Subcutaneous abdominal adipose tissue (tissue), 5 donors: ENCODE measurements around the gene TATDN2.
"Not testable (repeated sequence)": the region's sequence is repeated elsewhere in the genome, so short reads cannot be mapped to it uniquely, and the experiment has no call there.

Experiments
- H3K27ac ChIP-seq: one replicate; pipeline ENCODE4 v1.7.0; 2013; ENCODE audit warnings: low read depth, mild to moderate bottlenecking, inconsistent platforms, low read length, moderate library complexity
- H3K27me3 ChIP-seq, 5 donors: one replicate each; pipeline ENCODE4 v1.7.0; 2013; ENCODE audit warnings: low read length in 5 of 5, inconsistent platforms in 1 of 5; ENCODE audit not compliant: control insufficient read depth in 5 of 5, insufficient read depth in 4 of 5
- H3K36me3 ChIP-seq, 5 donors: one replicate each; pipeline ENCODE4 v1.7.0; 2013; ENCODE audit warnings: low read length in 5 of 5; ENCODE audit not compliant: control insufficient read depth in 5 of 5, insufficient read depth in 5 of 5
- H3K4me1 ChIP-seq, 5 donors: one replicate each; pipeline ENCODE4 v1.7.0; 2013; ENCODE audit warnings: low read length in 5 of 5, mild to moderate bottlenecking in 3 of 5, moderate library complexity in 1 of 5; ENCODE audit not compliant: control insufficient read depth in 5 of 5, insufficient read depth in 5 of 5
- H3K4me3 ChIP-seq, 5 donors: one replicate each; pipeline ENCODE4 v1.7.0; 2013; ENCODE audit warnings: low read length in 5 of 5, low read depth in 1 of 5
- H3K9ac ChIP-seq, 5 donors: one replicate each; pipeline ENCODE4 v1.7.0; 2013; ENCODE audit warnings: low read length in 5 of 5, mild to moderate bottlenecking in 4 of 5, moderate library complexity in 3 of 5
- H3K9me3 ChIP-seq, 5 donors: one replicate each; pipeline ENCODE4 v1.7.0; 2013; ENCODE audit warnings: low read length in 5 of 5; ENCODE audit not compliant: control insufficient read depth in 5 of 5
- donor health status: healthy.
- donor health status: healthy.
- donor health status: healthy.
- donor health status: healthy.
- donor health status: healthy.

The TATDN2 gene

GRCh38 chr3:10251006-10251405 is 2.7 kb downstream of the TATDN2 start:
- Histone ChIP-seq H3K4me1 (peaks cover 10 to 38% (median 35%) of the 10 kb centered on the region in 5 donors), H3K9me3 (peaks cover 0 to 3% (median 0%) of the 10 kb centered on the region in 5 donors), H3K9ac (no peak overlapping the region), H3K27me3 (no peaks in the 10 kb centered on the region), H3K4me3 (no peak overlapping the region), H3K27ac (no peak overlapping the region), H3K36me3 (peaks cover 8 to 30% (median 24%) of the 10 kb centered on the region in 5 donors)

GRCh38 chr3:10253731-10254130 is 5.5 kb downstream of the TATDN2 start:
- H3K9me3 ChIP-seq: no peaks in the 10 kb centered on the region
- no peaks in the 10 kb centered on the region for H3K27me3 ChIP-seq
- H3K36me3 ChIP-seq: peaks cover 8 to 42% (median 31%) of the 10 kb centered on the region in 5 donors
- H3K9ac ChIP-seq: no peak overlapping the region
- no peak overlapping the region for H3K27ac ChIP-seq
- no peak overlapping the region for H3K4me3 ChIP-seq
- H3K4me1 ChIP-seq: peaks cover 10 to 30% (median 26%) of the 10 kb centered on the region in 5 donors

GRCh38 chr3:10255835-10256234 is 7.6 kb downstream of the TATDN2 start:
- Histone ChIP-seq H3K9ac (peak overlapping the region in 1 of 5 donors; percentile 35), H3K9me3 (no peaks in the 10 kb centered on the region), H3K4me1 (peaks cover 0 to 9% (median 5%) of the 10 kb centered on the region in 5 donors), H3K4me3 (no peak overlapping the region), H3K27me3 (no peaks in the 10 kb centered on the region), H3K27ac (no peak overlapping the region), H3K36me3 (peaks cover 12 to 59% (median 44%) of the 10 kb centered on the region in 5 donors)

- Histone ChIP-seq H3K9me3 (no peaks in the 10 kb centered on the region), H3K4me1 (peaks cover 0 to 12% (median 7%) of the 10 kb centered on the region in 5 donors), H3K27me3 (no peaks in the 10 kb centered on the region), H3K9ac (no peak overlapping the region), H3K36me3 (peaks cover 5 to 60% (median 37%) of the 10 kb centered on the region in 5 donors), H3K27ac (no peak overlapping the region), H3K4me3 (no peak overlapping the region)
Measured at GRCh38 chr3:10259036-10259435, 10.8 kb downstream of the TATDN2 start.

- Histone ChIP-seq H3K9me3 (no peaks in the 10 kb centered on the region), H3K4me1 (peaks cover 0 to 14% (median 7%) of the 10 kb centered on the region in 5 donors), H3K27me3 (no peaks in the 10 kb centered on the region), H3K9ac (no peak overlapping the region), H3K4me3 (no peak overlapping the region), H3K27ac (no peak overlapping the region), H3K36me3 (peaks cover 5 to 54% (median 32%) of the 10 kb centered on the region in 5 donors)
Measured at GRCh38 chr3:10259798-10260197, 11.5 kb downstream of the TATDN2 start.

- Histone ChIP-seq H3K4me3 (no peak overlapping the region), H3K36me3 (peaks cover 5 to 54% (median 32%) of the 10 kb centered on the region in 5 donors)
Measured at GRCh38 chr3:10260211-10260701, 12.0 kb downstream of the TATDN2 start.

GRCh38 chr3:10262027-10262426 is 13.8 kb downstream of the TATDN2 start:
- no peaks in the 10 kb centered on the region for H3K9me3 ChIP-seq
- no peaks in the 10 kb centered on the region for H3K27me3 ChIP-seq
- H3K4me3 ChIP-seq: no peak overlapping the region
- H3K36me3 ChIP-seq: peaks cover 10 to 49% (median 28%) of the 10 kb centered on the region in 5 donors
- no peak overlapping the region for H3K9ac ChIP-seq
- peak overlapping the region; percentile 30 for H3K27ac ChIP-seq
- peaks cover 0 to 14% (median 8%) of the 10 kb centered on the region in 5 donors for H3K4me1 ChIP-seq

More at GRCh38 chr3:10260211-10260701, 12.0 kb downstream of the TATDN2 start:
- H3K27ac ChIP-seq: no peak overlapping the region
- H3K4me1 ChIP-seq: peaks cover 0 to 14% (median 7%) of the 10 kb centered on the region in 5 donors
- H3K9me3 ChIP-seq: no peaks in the 10 kb centered on the region
- no peak overlapping the region for H3K9ac ChIP-seq
- no peaks in the 10 kb centered on the region for H3K27me3 ChIP-seq

- Histone ChIP-seq H3K27me3 (no peaks in the 10 kb centered on the region), H3K9me3 (no peaks in the 10 kb centered on the region), H3K4me1 (peaks cover 0 to 14% (median 10%) of the 10 kb centered on the region in 5 donors), H3K4me3 (no peak overlapping the region), H3K27ac (no peak overlapping the region), H3K36me3 (peaks cover 10 to 51% (median 31%) of the 10 kb centered on the region in 5 donors), H3K9ac (peak overlapping the region in 1 of 5 donors; percentile 5)
Measured at GRCh38 chr3:10263646-10264363, 15.5 kb downstream of the TATDN2 start.

GRCh38 chr3:10265833-10266232 is 17.6 kb downstream of the TATDN2 start:
- Histone ChIP-seq H3K27ac (no peak overlapping the region), H3K4me3 (no peak overlapping the region), H3K9me3 (no peaks in the 10 kb centered on the region), H3K9ac (no peak overlapping the region), H3K36me3 (peaks cover 6 to 53% (median 34%) of the 10 kb centered on the region in 5 donors), H3K27me3 (no peaks in the 10 kb centered on the region), H3K4me1 (peaks cover 0 to 14% (median 10%) of the 10 kb centered on the region in 5 donors)

GRCh38 chr3:10266936-10267335 is 18.7 kb downstream of the TATDN2 start:
- not testable (repeated sequence) for H3K27me3 ChIP-seq, H3K27ac ChIP-seq, H3K4me3 ChIP-seq, H3K9me3 ChIP-seq, H3K9ac ChIP-seq
- peaks cover 0 to 11% (median 8%) of the 10 kb centered on the region in 5 donors for H3K4me1 ChIP-seq
- peaks cover 5 to 52% (median 30%) of the 10 kb centered on the region in 5 donors for H3K36me3 ChIP-seq
